Fibroblast of lung (primary cell): ENCODE results near the gene BCCIP. TPM values are rescaled to one million over a fixed set of nuclear protein-coding genes. Genes with fewer than 3 reads are reported as not detected.

ENCODE experiments used
- DNase-seq, 2 donors: peaks; one replicate each; pipeline versions ENCODE4 v3.0.0 to v3.0.0-alpha.2; 2010; ENCODE audit warnings: low read depth in 2 of 2
- H2AFZ ChIP-seq: 2 replicates; pipeline ENCODE4 v1.5.1; 2012; ENCODE audit warnings: low read length, control low read depth, inconsistent platforms
- H3K27ac ChIP-seq: 2 replicates; pipeline ENCODE4 v1.5.1; 2011; ENCODE audit warnings: low read length, control low read depth; ENCODE audit not compliant: insufficient read depth
- H3K27me3 ChIP-seq: 2 replicates; pipeline ENCODE4 v1.5.1; 2011; ENCODE audit warnings: mild to moderate bottlenecking, low read length; ENCODE audit not compliant: control insufficient read depth, insufficient read depth
- H3K36me3 ChIP-seq: 2 replicates; pipeline ENCODE4 v1.5.1; 2011; ENCODE audit warnings: low read length; ENCODE audit not compliant: control insufficient read depth, insufficient read depth
- H3K4me1 ChIP-seq: 2 replicates; pipeline ENCODE4 v1.5.1; 2011; ENCODE audit warnings: low read length; ENCODE audit not compliant: control insufficient read depth, insufficient read depth; ENCODE audit errors: extremely low read depth
- H3K4me2 ChIP-seq: 2 replicates; pipeline ENCODE4 v1.5.1; 2011; ENCODE audit warnings: low read length, control low read depth; ENCODE audit not compliant: insufficient read depth; ENCODE audit errors: extremely low read depth
- H3K4me3 ChIP-seq, 4 experiments: fragments of 200-600 bp in 1 of 4; sonication (generic) in 1 of 4; replicated peaks in 1 of 4; 2 replicates each; pipeline ENCODE4 v1.5.1; 2011 to 2016; ENCODE audit warnings: low read length in 4 of 4, low read depth in 3 of 4, mild to moderate bottlenecking in 3 of 4, control low read depth in 2 of 4, inconsistent platforms in 1 of 4, mixed read lengths in 1 of 4; ENCODE audit not compliant: insufficient read depth in 1 of 4; ENCODE audit errors: control extremely low read depth in 1 of 4
- H3K79me2 ChIP-seq: 2 replicates; pipeline ENCODE4 v1.5.1; 2012; ENCODE audit warnings: mild to moderate bottlenecking, low read length, inconsistent platforms; ENCODE audit not compliant: control insufficient read depth, insufficient read depth
- H3K9ac ChIP-seq: 2 replicates; pipeline ENCODE4 v1.5.1; 2011; ENCODE audit warnings: mild to moderate bottlenecking, low read length, control low read depth; ENCODE audit not compliant: insufficient read depth
- H3K9me3 ChIP-seq: 2 replicates; pipeline ENCODE4 v1.5.1; 2012; ENCODE audit warnings: low read depth, low read length; ENCODE audit not compliant: control insufficient read depth, insufficient read depth
- H4K20me1 ChIP-seq: 2 replicates; pipeline ENCODE4 v1.5.1; 2011; ENCODE audit warnings: low read length; ENCODE audit not compliant: control insufficient read depth, insufficient read depth; ENCODE audit errors: extremely low read depth
- CTCF ChIP-seq, 2 donors: IDR thresholded peaks in 1 of 2; conservative IDR thresholded peaks in 1 of 2; 1 replicate in 1 of 2; 2 replicates in 1 of 2; pipeline ENCODE4 v1.5.1; 2011 to 2012; ENCODE audit warnings: low read length in 2 of 2, control low read depth in 1 of 2, inconsistent platforms in 1 of 2, low read depth in 1 of 2, mild to moderate bottlenecking in 1 of 2
- EZH2 ChIP-seq: IDR thresholded peaks from 2 replicates; pipeline ENCODE4 v1.5.1; 2012; ENCODE audit warnings: low read length, control low read depth, mild to moderate bottlenecking; ENCODE audit errors: missing control alignments
- polyA plus RNA-seq, 2 donors: library from polyadenylated mRNA; depleted of rRNA in 1 of 2; stranded (reverse) in 1 of 2; unstranded in 1 of 2; fragments of >200 nt; gene quantifications; 2 replicates each; pipeline ENCODE4 v1.2.1, GENCODE V29; 2011 to 2012; ENCODE audit warnings: missing spikeins in 1 of 2
- total RNA-seq: library from RNA; depleted of rRNA; stranded (reverse); fragments of >200 nt; gene quantifications from 2 replicates; pipeline ENCODE4 v1.2.1, GENCODE V29; 2014

The BCCIP gene
- total and polyA plus RNA-seq, 2 donors (not counting 1 experiment from before 2014, with no cell fraction given): 32.0 to 72.2 TPM

GRCh38 chr10:125795128-125795527 lies 28.2 kb upstream of the BCCIP start:
- H3K79me2 ChIP-seq: no peaks in the 10 kb centered on the region
- H4K20me1 ChIP-seq: no peaks in the 10 kb centered on the region
- no peak for DNase-seq
- TF ChIP-seq EZH2 (no peak), CTCF (conservative IDR thresholded peaks at IDR 0.05 in 1 of 2, IDR thresholded peaks at IDR 0.05 in 1 of 2; ENCODE audit: low read depth in 1 of 2, low read length in 2 of 2) (no peak)
- no peaks in the 10 kb centered on the region for H3K9me3 ChIP-seq
- H3K4me2 ChIP-seq: no peak overlapping the region
- H3K36me3 ChIP-seq: peaks cover 6% of the 10 kb centered on the region
- H3K9ac ChIP-seq: no peak overlapping the region
- no peak overlapping the region for H3K4me3 ChIP-seq
- H3K4me1 ChIP-seq: no peaks in the 10 kb centered on the region
- H3K27ac ChIP-seq: no peak overlapping the region
- no peaks in the 10 kb centered on the region for H3K27me3 ChIP-seq
- H2AFZ ChIP-seq: no peak overlapping the region

GRCh38 chr10:125795637-125796190 lies 27.6 kb upstream of the BCCIP start:
- no peak for DNase-seq

GRCh38 chr10:125797424-125797823 lies 25.9 kb upstream of the BCCIP start:
- Histone ChIP-seq H3K27me3 (no peaks in the 10 kb centered on the region), H3K4me2 (no peak overlapping the region), H2AFZ (no peak overlapping the region), H3K79me2 (no peaks in the 10 kb centered on the region), H3K4me1 (no peaks in the 10 kb centered on the region), H3K4me3 (no peak overlapping the region), H3K36me3 (peaks cover 6% of the 10 kb centered on the region), H3K9ac (no peak overlapping the region), H3K27ac (no peak overlapping the region), H4K20me1 (no peaks in the 10 kb centered on the region), H3K9me3 (no peaks in the 10 kb centered on the region)
- DNase-seq: no peak
- no peak for TF ChIP-seq EZH2
- TF ChIP-seq CTCF (conservative IDR thresholded peaks at IDR 0.05 in 1 of 2, IDR thresholded peaks at IDR 0.05 in 1 of 2; ENCODE audit: low read depth in 1 of 2, low read length in 2 of 2): no peak

More at GRCh38 chr10:125795637-125796190, 27.6 kb upstream of the BCCIP start:
- TF ChIP-seq EZH2 (no peak), CTCF (conservative IDR thresholded peaks at IDR 0.05 in 1 of 2, IDR thresholded peaks at IDR 0.05 in 1 of 2; ENCODE audit: low read depth in 1 of 2, low read length in 2 of 2) (no peak)
- H3K36me3 ChIP-seq: peaks cover 6% of the 10 kb centered on the region
- H3K27ac ChIP-seq: no peak overlapping the region
- no peak overlapping the region for H2AFZ ChIP-seq
- no peaks in the 10 kb centered on the region for H3K79me2 ChIP-seq
- no peaks in the 10 kb centered on the region for H3K9me3 ChIP-seq
- no peak overlapping the region for H3K4me2 ChIP-seq
- H3K4me3 ChIP-seq: no peak overlapping the region
- H3K27me3 ChIP-seq: no peaks in the 10 kb centered on the region
- H4K20me1 ChIP-seq: no peaks in the 10 kb centered on the region
- no peaks in the 10 kb centered on the region for H3K4me1 ChIP-seq
- H3K9ac ChIP-seq: no peak overlapping the region
